K562 (cell line): ENCODE measurements around the gene SND1. TPM values are rescaled to one million over a fixed set of nuclear protein-coding genes. Genes with fewer than 3 reads are reported as not detected.

Experiments
- ATAC-seq: fragments of 200-7000 bp; cut with Tn5 transposase; 3 replicates; pipeline ENCODE4 v1.9.1; 2020; ENCODE audit warnings: moderate library complexity
- BruUV-seq: library from RNA; stranded (reverse); fragments of 400-500 nt; replicated peaks from 2 replicates; lab custom pipeline; 2021; lab: Mats Ljungman, UMichigan
- CTCF ChIA-PET: fragments of 300-600 bp; formaldehyde crosslinking; extraction: SDS; loops from one replicate; lab custom pipeline; 2021; ENCODE audit warnings: low intra/inter-chr PET ratio; lab: Yijun Ruan, JAX
- POLR2A ChIA-PET: fragments of 300-600, 350-650 bp; sonication (Branson Sonifier 250); formaldehyde crosslinking; extraction: SDS; loops from one replicate; lab custom pipeline; 2021; ENCODE audit warnings: antibody characterized with exemption, inconsistent platforms; lab: Yijun Ruan, JAX
- DNase-seq, 4 experiments: peaks; one replicate each; pipeline versions ENCODE4 v3.0.0 to v3.0.0-alpha.2; 2011 to 2018; ENCODE audit warnings: low spot score in 3 of 4, mixed read lengths in 3 of 4; ENCODE audit errors: extremely low read depth in 1 of 4
- FAIRE-seq: peaks from 2 replicates; lab custom pipeline; 2011; peaks lifted over from hg19 to GRCh38; lab: Jason Lieb, UNC
- H2AFZ ChIP-seq: 2 replicates; pipeline ENCODE4 v1.6.0; 2011; ENCODE audit warnings: low read depth, low read length, control low read depth, inconsistent platforms
- H3K27ac ChIP-seq: fragments of 200-600 bp; 3 replicates; pipeline ENCODE4 v1.8.0; 2011; ENCODE audit warnings: low read depth, mild to moderate bottlenecking, control low read depth, inconsistent platforms, low read length, moderate library complexity, mixed read lengths; ENCODE audit errors: extremely low read depth
- H3K27me3 ChIP-seq, 2 experiments: fragments of 300-600 bp in 1 of 2; 2 replicates in 1 of 2; 3 replicates in 1 of 2; pipeline versions ENCODE4 v1.6.0 to v1.8.0; 2011; ENCODE audit warnings: inconsistent platforms in 2 of 2, low read length in 2 of 2, mild to moderate bottlenecking in 1 of 2, mixed read lengths in 1 of 2, moderate library complexity in 1 of 2; ENCODE audit not compliant: control insufficient read depth in 2 of 2, insufficient read depth in 2 of 2
- H3K36me3 ChIP-seq: fragments of 300-600 bp; 3 replicates; pipeline ENCODE4 v1.8.0; 2011; ENCODE audit warnings: mild to moderate bottlenecking, low read length, inconsistent platforms; ENCODE audit not compliant: control insufficient read depth, insufficient read depth
- H3K4me1 ChIP-seq, 2 experiments: fragments of 200-600 bp in 1 of 2; replicated peaks in 1 of 2; 2 replicates in 1 of 2; 3 replicates in 1 of 2; pipeline versions ENCODE4 v1.5.1 to v1.8.0; 2011; ENCODE audit warnings: inconsistent platforms in 2 of 2, low read length in 2 of 2, mild to moderate bottlenecking in 1 of 2, mixed read lengths in 1 of 2, moderate library complexity in 1 of 2; ENCODE audit not compliant: control insufficient read depth in 2 of 2, insufficient read depth in 2 of 2
- H3K4me2 ChIP-seq: 2 replicates; pipeline ENCODE4 v1.6.1; 2011; ENCODE audit warnings: low read length, control low read depth, inconsistent platforms, mixed read lengths; ENCODE audit not compliant: insufficient read depth
- H3K4me3 ChIP-seq: fragments of 200-600 bp; sonication (generic), shearing (Covaris generic); 2 replicates; pipeline ENCODE4 v1.5.1; 2016; ENCODE audit warnings: control low read depth, inconsistent platforms
- H3K79me2 ChIP-seq: fragments of 200-600 bp; 3 replicates; pipeline ENCODE4 v1.8.0; 2011; ENCODE audit warnings: low read length, inconsistent platforms; ENCODE audit not compliant: control insufficient read depth, insufficient read depth
- H3K9ac ChIP-seq, 2 experiments: 2 replicates each; pipeline versions ENCODE4 v1.6.0 to v1.6.1; 2011; ENCODE audit warnings: low read depth in 2 of 2, low read length in 2 of 2, control low read depth in 1 of 2, inconsistent platforms in 1 of 2, mild to moderate bottlenecking in 1 of 2, mixed read lengths in 1 of 2; ENCODE audit not compliant: insufficient read depth in 1 of 2
- H3K9me1 ChIP-seq: one replicate; pipeline ENCODE4 v1.6.0; 2011; ENCODE audit warnings: inconsistent platforms, mild to moderate bottlenecking, low read length, moderate library complexity; ENCODE audit not compliant: control insufficient read depth, insufficient read depth
- H3K9me3 ChIP-seq: replicated peaks from 2 replicates; pipeline ENCODE4 v1.5.1; 2011; ENCODE audit warnings: low read depth, low read length, inconsistent platforms; ENCODE audit not compliant: control insufficient read depth, insufficient read depth
- H4K20me1 ChIP-seq: replicated peaks from 2 replicates; pipeline ENCODE4 v1.6.1; 2011; ENCODE audit warnings: low read length, inconsistent platforms, mixed read lengths; ENCODE audit not compliant: control insufficient read depth, insufficient read depth
- E2F6 ChIP-seq, 2 experiments: IDR thresholded peaks; 2 replicates each; pipeline ENCODE4 v1.6.1; 2011; ENCODE audit warnings: borderline replicate concordance in 1 of 2, control low read depth in 1 of 2, low read depth in 1 of 2, low read length in 1 of 2, mild to moderate bottlenecking in 1 of 2, mixed read lengths in 1 of 2, moderate library complexity in 1 of 2; ENCODE audit not compliant: insufficient read depth in 1 of 2, insufficient read length in 1 of 2, poor library complexity in 1 of 2, severe bottlenecking in 1 of 2; ENCODE audit errors: extremely low read depth in 1 of 2
- FOXO4 ChIP-seq: fragments of 450-650 bp; formaldehyde crosslinking; IDR thresholded peaks from 2 replicates; pipeline ENCODE4 v1.4.0; 2020; ENCODE audit warnings: mild to moderate bottlenecking, moderate library complexity
- HDAC8 ChIP-seq: fragments of 450-650 bp; IDR thresholded peaks from 2 replicates; pipeline ENCODE4 v1.6.1; 2016; ENCODE audit warnings: mild to moderate bottlenecking, missing genetic modification characterization, moderate library complexity, missing compliant biosample characterization
- SMAD2 ChIP-seq: fragments of 150-350 bp; IDR thresholded peaks from 2 replicates; pipeline ENCODE4 v1.6.1; 2014; ENCODE audit warnings: low read depth, mild to moderate bottlenecking, low read length
- U2AF2 ChIP-seq: fragments of 200-400 bp; formaldehyde crosslinking; optimal IDR thresholded peaks from 2 replicates; pipeline ENCODE3; 2017; ENCODE audit warnings: low read depth, mild to moderate bottlenecking, low read length
- WGBS: fragments of 100-300 bp; shearing (Covaris generic); methylation state at CpG from one replicate; pipeline ENCODE4 v1.1.6; 2016; ENCODE audit warnings: low coverage, mixed read lengths; ENCODE audit not compliant: insufficient coverage; ENCODE audit errors: missing lambda C conversion rate; 5-methylcytosine and 5-hydroxymethylcytosine counted together
- in situ Hi-C: fragments of 300-500 bp; cut with MboI; formaldehyde crosslinking; loops from 4 replicates; pipeline ENCODE4 v1.15.0; 2018; ENCODE audit warnings: inconsistent platforms, mixed read lengths
- intact Hi-C: fragments of 100-400 bp; cut with micrococcal nuclease; formaldehyde crosslinking; loops from 2 replicates; pipeline ENCODE4 v1.14.2; 2022
- polyA plus RNA-seq, 8 experiments: library from polyadenylated mRNA; depleted of rRNA in 4 of 8; stranded (reverse) in 5 of 8; unstranded in 3 of 8; fragments of >200 nt; fragmentation: Nextera tagmentation in 2 of 8; fragmentation: Illumina TruSeq in 1 of 8; extraction: Ambion mirVana in 2 of 8; extraction: Trizol in 1 of 8; gene quantifications; 2 replicates each; pipeline versions ENCODE4 v1.2.1 to v1.2.3, GENCODE V29; 2011 to 2014; ENCODE audit warnings: inconsistent platforms in 1 of 8, missing spikeins in 1 of 8
- total RNA-seq, 7 experiments: library from RNA; depleted of rRNA in 6 of 7; stranded (reverse); fragments of >200 nt in 6 of 7; fragmentation: Illumina TruSeq in 2 of 7; extraction: Trizol in 2 of 7; gene quantifications; 2 replicates each; pipeline versions ENCODE4 v1.2.1 to v1.2.3, GENCODE V29; 2011 to 2021; ENCODE audit warnings: low replicate concordance in 1 of 7

SND1 gene
- total and polyA plus RNA-seq, 9 of the 15 experiments (the other 6 are each of a cell fraction or from before 2014, with no cell fraction given) = 46.5 to 307 (median 191) TPM

GRCh38 chr7:127863082-127863481 lies 211.1 kb downstream of the SND1 start:
- Histone ChIP-seq H3K27ac (no peak overlapping the region), H3K36me3 (peaks cover 61% of the 10 kb centered on the region), H3K9ac (no peak overlapping the region), H3K79me2 (peaks cover 19% of the 10 kb centered on the region; the same call in 2 of the 3 replicates), H3K4me1 (peaks cover 2 to 3% of the 10 kb centered on the region in 2 experiments; a peak in 1 of 5 replicates), H3K9me1 (peaks cover 6% of the 10 kb centered on the region), H3K4me3 (no peak overlapping the region), H4K20me1 (no peaks in the 10 kb centered on the region), H2AFZ (no peak overlapping the region)
- 81% methylated on average over 3 of the region's 3 CpGs for WGBS
- ATAC-seq = no peak
- BruUV-seq = no TSS peak
- CTCF ChIA-PET = no interaction called here
- intact Hi-C loops = no loop called here
- TF ChIP-seq SMAD2 (no peak), E2F6 (IDR thresholded peaks at IDR 0.05; ENCODE audit: borderline replicate concordance in 1 of 2, extremely low read depth in 1 of 2, insufficient read depth in 1 of 2, insufficient read length in 1 of 2, low read depth in 1 of 2, low read length in 1 of 2, poor library complexity in 1 of 2, severe bottlenecking in 1 of 2) (no peak), HDAC8 (tag) (no peak), FOXO4 (CRISPR knock-in tag) (no peak), U2AF2 (no peak)
- TF ChIP-seq, all 486 proteins: peak for 0
- POLR2A ChIA-PET = interaction anchor here (2.0 kb wide), 1 partner anchor 10 kb away, joined by 6 read pairs; no protein-coding TSS in a partner anchor
- H3K4me2 ChIP-seq = no peak overlapping the region
- no peaks in the 10 kb centered on the region for H3K9me3 ChIP-seq
- no peaks in the 10 kb centered on the region for H3K27me3 ChIP-seq
- in situ Hi-C loops = no loop called here
- DNase-seq (no peak), FAIRE-seq (no peak)
